SK-N-SH (cell line): Measurements from ENCODE around the gene B4GALNT3.

Experiments
- CTCF ChIP-seq: fragments of 200-600 bp; sonication (generic); IDR thresholded peaks from 2 replicates; pipeline ENCODE4 v1.6.1; 2017; ENCODE audit warnings: antibody characterized with exemption, mild to moderate bottlenecking, moderate library complexity
- ELF1 ChIP-seq: IDR thresholded peaks from 2 replicates; pipeline ENCODE4 v1.4.0; 2012
- EP300 ChIP-seq, 2 experiments: IDR thresholded peaks; 2 replicates each; pipeline versions ENCODE4 v1.4.0 to v1.6.1; 2012; ENCODE audit warnings: borderline replicate concordance in 1 of 2, low read depth in 1 of 2, low read length in 1 of 2
- EZH2phosphoT487 ChIP-seq: fragments of 200-600 bp; sonication (generic); IDR thresholded peaks from 2 replicates; pipeline ENCODE4 v1.6.1; 2017; ENCODE audit warnings: low read depth, mixed run types, mild to moderate bottlenecking, antibody characterized with exemption, moderate library complexity, borderline replicate concordance
- FOXM1 ChIP-seq: IDR thresholded peaks from 2 replicates; pipeline ENCODE4 v1.4.0; 2012; ENCODE audit warnings: low read depth, mild to moderate bottlenecking
- GABPA ChIP-seq: IDR thresholded peaks from 2 replicates; pipeline ENCODE4 v1.4.0; 2012; ENCODE audit warnings: low read depth, mild to moderate bottlenecking
- MEF2A ChIP-seq: IDR thresholded peaks from 2 replicates; pipeline ENCODE4 v1.4.0; 2012; ENCODE audit warnings: low read depth, borderline replicate concordance
- NFIC ChIP-seq: IDR thresholded peaks from 2 replicates; pipeline ENCODE4 v1.4.0; 2012; ENCODE audit warnings: borderline replicate concordance
- POLR2AphosphoS5 ChIP-seq: IDR thresholded peaks from 2 replicates; pipeline ENCODE4 v1.6.1; 2012; ENCODE audit warnings: low read depth, low read length
- RCOR1 ChIP-seq: fragments of 150-350 bp; IDR thresholded peaks from 2 replicates; pipeline ENCODE4 v1.6.1; 2017; ENCODE audit warnings: antibody characterized with exemption, low read length
- RFX5 ChIP-seq: IDR thresholded peaks from 2 replicates; pipeline ENCODE4 v1.6.1; 2012; ENCODE audit warnings: mild to moderate bottlenecking, improper control_type of control experiment, low read length
- SIN3A ChIP-seq: IDR thresholded peaks from 2 replicates; pipeline ENCODE4 v1.6.1; 2012; ENCODE audit warnings: low read depth, mild to moderate bottlenecking, low read length, moderate library complexity, borderline replicate concordance
- SMC3 ChIP-seq: IDR thresholded peaks from 2 replicates; pipeline ENCODE4 v1.6.1; 2012; ENCODE audit warnings: low read depth, low read length, improper control_type of control experiment
- USF1 ChIP-seq: IDR thresholded peaks from 2 replicates; pipeline ENCODE4 v1.4.0; 2012; ENCODE audit warnings: low read depth, borderline replicate concordance

- TF ChIP-seq MEF2A (no peak), RFX5 (no peak), POLR2AphosphoS5 (no peak), EP300 (IDR thresholded peaks at IDR 0.05; ENCODE audit: borderline replicate concordance in 1 of 2, low read depth in 1 of 2, low read length in 1 of 2) (no peak), SIN3A (no peak), GABPA (no peak), FOXM1 (no peak), USF1 (no peak), CTCF (no peak), EZH2phosphoT487 (no peak), SMC3 (no peak), NFIC (no peak), ELF1 (no peak), RCOR1 (no peak)
Observed at GRCh38 chr12:484096-484495, 24.4 kb downstream of the B4GALNT3 start.
